Measurements from ENCODE around the gene CUBN.

Gene CUBN

GRCh38 chr10:16953270-16953669, 176.3 kb downstream of the CUBN start:
- Histone ChIP-seq H3K27ac (ENCODE audit: extremely low read depth, low read depth, low read length) (no peak overlapping the region), H3K4me3 (ENCODE audit: low read depth, low read length) (no peak overlapping the region), H3K36me3 (ENCODE audit: control insufficient read depth in 2 of 2, insufficient read depth in 1 of 2, low read length in 2 of 2) (no peaks in the 10 kb centered on the region), H3K4me1 (ENCODE audit: control insufficient read depth, insufficient read depth, low read length) (peaks cover 4% of the 10 kb centered on the region), H3K9me3 (ENCODE audit: control insufficient read depth, insufficient read depth, low read depth, low read length) (no peaks in the 10 kb centered on the region)
- TF ChIP-seq ZNF518A (tag by site-specific recombination; conservative IDR thresholded peaks at IDR 0.05; ENCODE audit: low read depth) (no peak), ZNF404 (tag by site-specific recombination; IDR thresholded peaks at IDR 0.05) (no peak), ZNF423 (tag by site-specific recombination; IDR thresholded peaks at IDR 0.05) (no peak), ZXDB (tag by site-specific recombination; IDR thresholded peaks at IDR 0.05) (no peak), HIC1 (tag by site-specific recombination; IDR thresholded peaks at IDR 0.05) (no peak), KLF10 (tag by site-specific recombination; IDR thresholded peaks at IDR 0.05) (no peak), ZNF654 (tag by site-specific recombination; IDR thresholded peaks at IDR 0.05; ENCODE audit: low read depth) (no peak), SP2 (tag by site-specific recombination; IDR thresholded peaks at IDR 0.05) (no peak), PRDM4 (tag by site-specific recombination; IDR thresholded peaks at IDR 0.05) (no peak), ZNF629 (tag by site-specific recombination; IDR thresholded peaks at IDR 0.05) (no peak), ZNF292 (tag by site-specific recombination; IDR thresholded peaks at IDR 0.05; ENCODE audit: borderline replicate concordance, low read depth) (no peak), ZNF670 (tag by site-specific recombination; IDR thresholded peaks at IDR 0.05; ENCODE audit: low read depth) (no peak), TSHZ1 (tag by site-specific recombination; IDR thresholded peaks at IDR 0.05; ENCODE audit: borderline replicate concordance) (no peak)
- ChIA-PET POLR2A (interaction anchor here (1.1 kb wide), 1 partner anchor 276 kb away, joined by 3 read pairs; no protein-coding TSS in a partner anchor), CTCF (interaction anchor here (0.6 to 1.7 kb wide), 14 partner anchors 10 to 305 kb away, joined by 3 to 11 read pairs (median 4); no protein-coding TSS in a partner anchor)
